ENCODE data around the gene RRAD.

The RRAD gene

GRCh38 chr16:66954097-66954659, 28.8 kb upstream of the RRAD start:
- CTCF ChIA-PET, result interaction anchor here (0.6 to 1.6 kb wide), 34 partner anchors 11 to 1432 kb away, joined by 3 to 12 read pairs (median 4); partner anchors contain the start of gene NOL3
- no peak overlapping the region for H3K27ac ChIP-seq (ENCODE audit: extremely low read depth, low read depth, low read length)
- no peak overlapping the region for H3K4me3 ChIP-seq (ENCODE audit: low read depth, low read length)
- H3K36me3 ChIP-seq (ENCODE audit: control insufficient read depth in 2 of 2, insufficient read depth in 1 of 2, low read length in 2 of 2), result no peaks in the 10 kb centered on the region
- POLR2A ChIA-PET, result no interaction called here
- no peaks in the 10 kb centered on the region for H3K9me3 ChIP-seq (ENCODE audit: control insufficient read depth, insufficient read depth, low read depth, low read length)
- TF ChIP-seq ZNF404 (tag by site-specific recombination; IDR thresholded peaks at IDR 0.05), result no peak
- TF ChIP-seq ZBTB44 (tag by site-specific recombination; IDR thresholded peaks at IDR 0.05), result no peak
- TF ChIP-seq ELK4 (IDR thresholded peaks at IDR 0.05; ENCODE audit: borderline replicate concordance, low read depth, low read length), result no peak
- no peak for TF ChIP-seq ZNF366 (tag by site-specific recombination; conservative IDR thresholded peaks at IDR 0.05)
- peak; percentile 71; the same call in 1 of the 2 replicates for TF ChIP-seq ZNF660 (tag by site-specific recombination; IDR thresholded peaks at IDR 0.05)
- TF ChIP-seq ZNF449 (tag by site-specific recombination; IDR thresholded peaks at IDR 0.05), result peak; percentile 67; the same call in 1 of the 2 replicates
- no peak for TF ChIP-seq ZNF501 (tag by site-specific recombination; IDR thresholded peaks at IDR 0.05)
- TF ChIP-seq GFI1B (tag by site-specific recombination; IDR thresholded peaks at IDR 0.05), result no peak
- TF ChIP-seq CTCF (tag by site-specific recombination; IDR thresholded peaks at IDR 0.05), result peak; percentile 56; the same call in 1 of the 2 replicates
- no peak for TF ChIP-seq WT1 (tag by site-specific recombination; IDR thresholded peaks at IDR 0.05)
- TF ChIP-seq ZNF214 (tag by site-specific recombination; IDR thresholded peaks at IDR 0.05; ENCODE audit: borderline replicate concordance), result no peak
- TF ChIP-seq ZSCAN30 (tag by site-specific recombination; IDR thresholded peaks at IDR 0.05), result 0 out of 2 replicates have a peak, but pooled peaks have one; percentile 40
- peak; percentile 85 for TF ChIP-seq ZNF654 (tag by site-specific recombination; IDR thresholded peaks at IDR 0.05; ENCODE audit: low read depth)
- TF ChIP-seq ZNF555 (tag by site-specific recombination; conservative IDR thresholded peaks at IDR 0.05), result no peak
- TF ChIP-seq ZNF792 (tag by site-specific recombination; IDR thresholded peaks at IDR 0.05), result peak; percentile 99
- no peaks in the 10 kb centered on the region for H3K4me1 ChIP-seq (ENCODE audit: control insufficient read depth, insufficient read depth, low read length)

GRCh38 chr16:66953462-66954096, 28.2 kb upstream of the RRAD start:
- POLR2A ChIA-PET, result no interaction called here
- Histone ChIP-seq H3K9me3 (ENCODE audit: control insufficient read depth, insufficient read depth, low read depth, low read length) (no peaks in the 10 kb centered on the region), H3K27ac (ENCODE audit: extremely low read depth, low read depth, low read length) (no peak overlapping the region), H3K4me3 (ENCODE audit: low read depth, low read length) (no peak overlapping the region), H3K4me1 (ENCODE audit: control insufficient read depth, insufficient read depth, low read length) (no peaks in the 10 kb centered on the region), H3K36me3 (ENCODE audit: control insufficient read depth in 2 of 2, insufficient read depth in 1 of 2, low read length in 2 of 2) (no peaks in the 10 kb centered on the region)
- CTCF ChIA-PET, result interaction anchor here (0.6 to 1.8 kb wide), 34 partner anchors 9 to 1432 kb away, joined by 3 to 12 read pairs (median 4); partner anchors contain the start of gene NOL3
- TF ChIP-seq ZNF148 (tag by site-specific recombination; IDR thresholded peaks at IDR 0.05; ENCODE audit: borderline replicate concordance) (no peak), ZNF292 (tag by site-specific recombination; IDR thresholded peaks at IDR 0.05; ENCODE audit: borderline replicate concordance, low read depth) (no peak), ZNF561 (tag by site-specific recombination; IDR thresholded peaks at IDR 0.05; ENCODE audit: borderline replicate concordance) (no peak), PRDM10 (tag by site-specific recombination; IDR thresholded peaks at IDR 0.05) (peak; percentile 29; the same call in 1 of the 2 replicates), ZSCAN16 (tag by site-specific recombination; IDR thresholded peaks at IDR 0.05) (no peak), ZNF701 (tag by site-specific recombination; IDR thresholded peaks at IDR 0.05) (no peak), GFI1B (tag by site-specific recombination; IDR thresholded peaks at IDR 0.05) (no peak)

All from HEK293 (cell line).